ENCODE results near the gene RBMS3.

DNA sequence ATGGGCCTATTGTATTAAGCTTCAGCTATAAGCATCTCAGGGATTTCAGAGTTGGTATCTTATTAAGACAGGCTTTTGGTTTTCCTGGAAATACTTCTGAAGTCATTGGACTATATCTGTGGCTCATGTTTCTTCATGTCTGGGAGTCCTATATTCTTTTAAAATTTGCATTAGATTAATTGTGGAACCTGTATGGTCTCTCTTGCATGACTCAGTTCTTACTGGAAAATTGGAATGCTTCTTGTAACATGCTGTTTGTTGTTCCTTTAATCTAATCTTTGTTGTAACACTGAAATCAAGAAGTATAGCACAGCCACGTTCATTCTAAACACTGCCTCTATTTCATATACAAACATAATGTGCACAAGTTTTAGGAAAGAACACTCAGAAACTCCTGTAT, 208.1 kb downstream of the RBMS3 start:
- TF ChIP-seq POLR2AphosphoS5 (IDR thresholded peaks at IDR 0.05) = no peak
- TF ChIP-seq CTCF (IDR thresholded peaks at IDR 0.05) = no peak
- no peak for TF ChIP-seq POLR2A (IDR thresholded peaks at IDR 0.05)
